Spleen (tissue), 7 donors: ENCODE results near the gene LEF1.

Experiments
- POLR2A ChIP-seq, 3 donors: fragments of 450-650 bp; IDR thresholded peaks; one replicate each; pipeline ENCODE4 v1.5.1; 2017; ENCODE audit warnings: antibody characterized with exemption in 3 of 3, mild to moderate bottlenecking in 1 of 3
- TF ChIP-seq, protein P1 (sequence below), 11 experiments: fragments of 200-600 bp in 7 of 11; fragments of 450-650 bp in 4 of 11; sonication (generic) in 4 of 11; IDR thresholded peaks in 8 of 11; conservative IDR thresholded peaks in 3 of 11; 1 replicate in 7 of 11; 2 replicates in 4 of 11; pipeline versions ENCODE4 v1.4.0 to v1.8.0; 2016 to 2021; ENCODE audit warnings: antibody characterized with exemption in 11 of 11, inconsistent platforms in 4 of 11, mild to moderate bottlenecking in 1 of 11
- donor health status: DM: no; HTN: no; CAD: no; lungs with moderate emphysema.
- donor health status: DM: no; HTN: no; CAD: no.
- donor health status: DM: no; HTN: no; CAD: no.

DNA sequence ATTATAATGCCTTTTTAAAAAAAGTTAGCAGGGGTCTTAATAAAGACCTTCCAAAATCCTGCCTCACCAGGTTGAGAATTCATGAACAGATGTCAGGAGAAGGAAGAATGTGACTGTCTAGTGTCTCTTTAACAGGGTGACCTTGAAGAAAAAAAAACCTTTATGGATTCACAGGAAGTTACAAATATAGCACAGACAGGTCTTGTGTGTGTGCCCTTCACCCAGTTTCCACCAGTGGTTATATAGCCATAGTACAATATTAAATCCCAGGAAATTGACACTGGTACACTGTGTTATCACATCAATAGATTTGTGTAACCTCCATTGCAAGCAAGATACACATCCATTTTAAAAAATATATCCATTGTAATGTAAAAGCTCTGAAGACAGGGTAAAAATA lies 135.4 kb downstream of the LEF1 start:
- TF ChIP-seq, protein P1, sequence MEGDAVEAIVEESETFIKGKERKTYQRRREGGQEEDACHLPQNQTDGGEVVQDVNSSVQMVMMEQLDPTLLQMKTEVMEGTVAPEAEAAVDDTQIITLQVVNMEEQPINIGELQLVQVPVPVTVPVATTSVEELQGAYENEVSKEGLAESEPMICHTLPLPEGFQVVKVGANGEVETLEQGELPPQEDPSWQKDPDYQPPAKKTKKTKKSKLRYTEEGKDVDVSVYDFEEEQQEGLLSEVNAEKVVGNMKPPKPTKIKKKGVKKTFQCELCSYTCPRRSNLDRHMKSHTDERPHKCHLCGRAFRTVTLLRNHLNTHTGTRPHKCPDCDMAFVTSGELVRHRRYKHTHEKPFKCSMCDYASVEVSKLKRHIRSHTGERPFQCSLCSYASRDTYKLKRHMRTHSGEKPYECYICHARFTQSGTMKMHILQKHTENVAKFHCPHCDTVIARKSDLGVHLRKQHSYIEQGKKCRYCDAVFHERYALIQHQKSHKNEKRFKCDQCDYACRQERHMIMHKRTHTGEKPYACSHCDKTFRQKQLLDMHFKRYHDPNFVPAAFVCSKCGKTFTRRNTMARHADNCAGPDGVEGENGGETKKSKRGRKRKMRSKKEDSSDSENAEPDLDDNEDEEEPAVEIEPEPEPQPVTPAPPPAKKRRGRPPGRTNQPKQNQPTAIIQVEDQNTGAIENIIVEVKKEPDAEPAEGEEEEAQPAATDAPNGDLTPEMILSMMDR (IDR thresholded peaks at IDR 0.05 in 8 of 11, conservative IDR thresholded peaks at IDR 0.05 in 3 of 11) = no peak
- TF ChIP-seq POLR2A (IDR thresholded peaks at IDR 0.05) = no peak
